ENCODE data around the gene PAX2. TPM values are rescaled to one million over a fixed set of nuclear protein-coding genes. Genes with fewer than 3 reads are reported as not detected.

The PAX2 gene
- polyA plus RNA-seq, 4 donors, result 0.09 TPM; not detected in 3

- Histone ChIP-seq H3K4me1 (ENCODE audit: control insufficient read depth in 3 of 3, insufficient read depth in 2 of 3, low read depth in 1 of 3, low read length in 2 of 3) (no peaks in the 10 kb centered on the region), H3K27ac (ENCODE audit: low read depth in 1 of 3, low read length in 2 of 3) (no peak overlapping the region), H3K9me3 (ENCODE audit: control insufficient read depth in 2 of 2, insufficient read depth in 1 of 2, low read depth in 1 of 2, low read length in 1 of 2) (peaks cover 0 to 2% of the 10 kb centered on the region in 2 donors), H3K27me3 (ENCODE audit: control insufficient read depth in 3 of 3, insufficient read depth in 3 of 3, low read length in 3 of 3) (peaks cover 14 to 90% (median 57%) of the 10 kb centered on the region in 3 donors), H3K4me3 (ENCODE audit: low read depth in 1 of 3, low read length in 3 of 3) (no peak overlapping the region), H3K36me3 (ENCODE audit: control insufficient read depth in 3 of 3, insufficient read depth in 2 of 3, low read depth in 1 of 3, low read length in 3 of 3) (no peaks in the 10 kb centered on the region)
- FAIRE-seq, result no peak
- no peak for DNase-seq
- WGBS, 3 donors, result 73 to 98% (median 92%) methylated on average over 1 of the region's 1 CpG
These were observed 10.4 kb downstream of the PAX2 start for GRCh38 chr10:100755821-100756220.

- peak in 1 of 2 donors; percentile 15 for DNase-seq
- 33 to 46% (median 39%) methylated on average over 3 to 4 of the region's 4 CpGs for whole genome bisulfite sequencing, 3 donors
- FAIRE-seq, result no peak
- no peaks in the 10 kb centered on the region for H3K36me3 ChIP-seq (ENCODE audit: control insufficient read depth in 3 of 3, insufficient read depth in 2 of 3, low read depth in 1 of 3, low read length in 3 of 3)
- H3K4me1 ChIP-seq (ENCODE audit: control insufficient read depth in 3 of 3, insufficient read depth in 2 of 3, low read depth in 1 of 3, low read length in 2 of 3), result no peaks in the 10 kb centered on the region
- H3K27ac ChIP-seq (ENCODE audit: low read depth in 1 of 3, low read length in 2 of 3), result no peak overlapping the region
- H3K9me3 ChIP-seq (ENCODE audit: control insufficient read depth in 2 of 2, insufficient read depth in 1 of 2, low read depth in 1 of 2, low read length in 1 of 2), result no peaks in the 10 kb centered on the region
- H3K27me3 ChIP-seq (ENCODE audit: control insufficient read depth in 3 of 3, insufficient read depth in 3 of 3, low read length in 3 of 3), result peaks cover 11 to 78% (median 34%) of the 10 kb centered on the region in 3 donors
- no peak overlapping the region for H3K4me3 ChIP-seq (ENCODE audit: low read depth in 1 of 3, low read length in 3 of 3)
These were observed 13.9 kb downstream of the PAX2 start for GRCh38 chr10:100759331-100759730.

- Histone ChIP-seq H3K4me3 (ENCODE audit: low read depth in 1 of 3, low read length in 3 of 3) (no peak overlapping the region), H3K4me1 (ENCODE audit: control insufficient read depth in 3 of 3, insufficient read depth in 2 of 3, low read depth in 1 of 3, low read length in 2 of 3) (no peaks in the 10 kb centered on the region), H3K9me3 (ENCODE audit: control insufficient read depth in 2 of 2, insufficient read depth in 1 of 2, low read depth in 1 of 2, low read length in 1 of 2) (no peaks in the 10 kb centered on the region), H3K36me3 (ENCODE audit: control insufficient read depth in 3 of 3, insufficient read depth in 2 of 3, low read depth in 1 of 3, low read length in 3 of 3) (no peaks in the 10 kb centered on the region), H3K27me3 (ENCODE audit: control insufficient read depth in 3 of 3, insufficient read depth in 3 of 3, low read length in 3 of 3) (peaks cover 7 to 68% (median 29%) of the 10 kb centered on the region in 3 donors), H3K27ac (ENCODE audit: low read depth in 1 of 3, low read length in 2 of 3) (no peak overlapping the region)
- FAIRE-seq (no peak), DNase-seq (no peak)
- WGBS, 3 donors, result 23 to 33% (median 24%) methylated on average over 5 of the region's 5 CpGs
These were observed 15.3 kb downstream of the PAX2 start for GRCh38 chr10:100760726-100761125.

GRCh38 chr10:100761191-100761590 is 15.8 kb downstream of the PAX2 start:
- no peaks in the 10 kb centered on the region for H3K36me3 ChIP-seq (ENCODE audit: control insufficient read depth in 3 of 3, insufficient read depth in 2 of 3, low read depth in 1 of 3, low read length in 3 of 3)
- peaks cover 7 to 67% (median 27%) of the 10 kb centered on the region in 3 donors for H3K27me3 ChIP-seq (ENCODE audit: control insufficient read depth in 3 of 3, insufficient read depth in 3 of 3, low read length in 3 of 3)
- no peaks in the 10 kb centered on the region for H3K4me1 ChIP-seq (ENCODE audit: control insufficient read depth in 3 of 3, insufficient read depth in 2 of 3, low read depth in 1 of 3, low read length in 2 of 3)
- H3K27ac ChIP-seq (ENCODE audit: low read depth in 1 of 3, low read length in 2 of 3), result no peak overlapping the region
- DNase-seq, result no peak
- no peak for FAIRE-seq
- H3K4me3 ChIP-seq (ENCODE audit: low read depth in 1 of 3, low read length in 3 of 3), result no peak overlapping the region
- 65 to 75% (median 70%) methylated on average over 7 of the region's 7 CpGs for WGBS, 3 donors
- H3K9me3 ChIP-seq (ENCODE audit: control insufficient read depth in 2 of 2, insufficient read depth in 1 of 2, low read depth in 1 of 2, low read length in 1 of 2), result no peaks in the 10 kb centered on the region

GRCh38 chr10:100763043-100763747 is 17.8 kb downstream of the PAX2 start:
- H3K4me1 ChIP-seq (ENCODE audit: control insufficient read depth in 3 of 3, insufficient read depth in 2 of 3, low read depth in 1 of 3, low read length in 2 of 3), result no peaks in the 10 kb centered on the region
- no peak overlapping the region for H3K27ac ChIP-seq (ENCODE audit: low read depth in 1 of 3, low read length in 2 of 3)
- FAIRE-seq (no peak), DNase-seq (no peak)
- H3K36me3 ChIP-seq (ENCODE audit: control insufficient read depth in 3 of 3, insufficient read depth in 2 of 3, low read depth in 1 of 3, low read length in 3 of 3), result no peaks in the 10 kb centered on the region
- WGBS, 3 donors, result 42 to 73% (median 56%) methylated on average over 5 of the region's 5 CpGs
- peaks cover 7 to 62% (median 28%) of the 10 kb centered on the region in 3 donors for H3K27me3 ChIP-seq (ENCODE audit: control insufficient read depth in 3 of 3, insufficient read depth in 3 of 3, low read length in 3 of 3)
- H3K9me3 ChIP-seq (ENCODE audit: control insufficient read depth in 2 of 2, insufficient read depth in 1 of 2, low read depth in 1 of 2, low read length in 1 of 2), result no peaks in the 10 kb centered on the region
- H3K4me3 ChIP-seq (ENCODE audit: low read depth in 1 of 3, low read length in 3 of 3), result no peak overlapping the region

GRCh38 chr10:100766693-100767421 is 21.5 kb downstream of the PAX2 start:
- 47 to 59% (median 48%) methylated on average over 10 of the region's 10 CpGs for WGBS, 3 donors
- Histone ChIP-seq H3K27me3 (ENCODE audit: control insufficient read depth in 3 of 3, insufficient read depth in 3 of 3, low read length in 3 of 3) (peaks cover 0 to 42% (median 18%) of the 10 kb centered on the region in 3 donors), H3K9me3 (ENCODE audit: control insufficient read depth in 2 of 2, insufficient read depth in 1 of 2, low read depth in 1 of 2, low read length in 1 of 2) (no peaks in the 10 kb centered on the region), H3K27ac (ENCODE audit: low read depth in 1 of 3, low read length in 2 of 3) (no peak overlapping the region), H3K4me3 (ENCODE audit: low read depth in 1 of 3, low read length in 3 of 3) (no peak overlapping the region), H3K36me3 (ENCODE audit: control insufficient read depth in 3 of 3, insufficient read depth in 2 of 3, low read depth in 1 of 3, low read length in 3 of 3) (no peaks in the 10 kb centered on the region), H3K4me1 (ENCODE audit: control insufficient read depth in 3 of 3, insufficient read depth in 2 of 3, low read depth in 1 of 3, low read length in 2 of 3) (no peaks in the 10 kb centered on the region)
- FAIRE-seq (no peak), DNase-seq (no peak)

GRCh38 chr10:100767422-100767775 is 22.0 kb downstream of the PAX2 start:
- H3K4me1 ChIP-seq (ENCODE audit: control insufficient read depth in 3 of 3, insufficient read depth in 2 of 3, low read depth in 1 of 3, low read length in 2 of 3), result no peaks in the 10 kb centered on the region
- no peak for DNase-seq
- H3K36me3 ChIP-seq (ENCODE audit: control insufficient read depth in 3 of 3, insufficient read depth in 2 of 3, low read depth in 1 of 3, low read length in 3 of 3), result no peaks in the 10 kb centered on the region
- WGBS, 3 donors, result 59 to 76% (median 69%) methylated on average over 5 of the region's 5 CpGs
- no peak for FAIRE-seq
- H3K9me3 ChIP-seq (ENCODE audit: control insufficient read depth in 2 of 2, insufficient read depth in 1 of 2, low read depth in 1 of 2, low read length in 1 of 2), result no peaks in the 10 kb centered on the region
- no peak overlapping the region for H3K4me3 ChIP-seq (ENCODE audit: low read depth in 1 of 3, low read length in 3 of 3)
- no peak overlapping the region for H3K27ac ChIP-seq (ENCODE audit: low read depth in 1 of 3, low read length in 2 of 3)
- peaks cover 0 to 45% (median 18%) of the 10 kb centered on the region in 3 donors for H3K27me3 ChIP-seq (ENCODE audit: control insufficient read depth in 3 of 3, insufficient read depth in 3 of 3, low read length in 3 of 3)

GRCh38 chr10:100769481-100769880 is 24.1 kb downstream of the PAX2 start:
- Histone ChIP-seq H3K36me3 (ENCODE audit: control insufficient read depth in 3 of 3, insufficient read depth in 2 of 3, low read depth in 1 of 3, low read length in 3 of 3) (no peaks in the 10 kb centered on the region), H3K27ac (ENCODE audit: low read depth in 1 of 3, low read length in 2 of 3) (no peak overlapping the region), H3K27me3 (ENCODE audit: control insufficient read depth in 3 of 3, insufficient read depth in 3 of 3, low read length in 3 of 3) (peaks cover 0 to 41% (median 17%) of the 10 kb centered on the region in 3 donors), H3K9me3 (ENCODE audit: control insufficient read depth in 2 of 2, insufficient read depth in 1 of 2, low read depth in 1 of 2, low read length in 1 of 2) (no peaks in the 10 kb centered on the region), H3K4me3 (ENCODE audit: low read depth in 1 of 3, low read length in 3 of 3) (no peak overlapping the region), H3K4me1 (ENCODE audit: control insufficient read depth in 3 of 3, insufficient read depth in 2 of 3, low read depth in 1 of 3, low read length in 2 of 3) (no peaks in the 10 kb centered on the region)
- DNase-seq (no peak), FAIRE-seq (no peak)
- 78 to 85% (median 79%) methylated on average over 2 of the region's 2 CpGs for WGBS, 3 donors

Data from small intestine (tissue), 7 donors.